AG09309 (cell line): Measurements from ENCODE around the gene PRCC.

Source experiments
- DNase-seq: peaks from one replicate; pipeline ENCODE4 v3.0.0-alpha.2; 2010; ENCODE audit warnings: low read depth
- H3K4me3 ChIP-seq: 2 replicates; pipeline ENCODE4 v1.5.1; 2011; ENCODE audit warnings: mild to moderate bottlenecking, low read depth, low read length, moderate library complexity; ENCODE audit not compliant: control insufficient read depth
- CTCF ChIP-seq: IDR thresholded peaks from 2 replicates; pipeline ENCODE4 v1.5.1; 2011; ENCODE audit warnings: mild to moderate bottlenecking, low read depth, low read length, inconsistent platforms; ENCODE audit not compliant: insufficient read depth, control insufficient read depth; ENCODE audit errors: missing control alignments

PRCC gene

GRCh38 chr1:156740741-156741480, 26.4 kb upstream of the PRCC start, which contains the start of gene MRPL24:
Gene MRPL24 (minus strand): TSS chr1:156741088. CDS start chr1:156738704, 2,384 bp downstream.
- DNase-seq, result peak; percentile 98
- peak within 1 kb of the TSS; percentile 78 for H3K4me3 ChIP-seq
- no peak for TF ChIP-seq CTCF

GRCh38 chr1:156741481-156741983, 25.8 kb upstream of the PRCC start:
- TF ChIP-seq CTCF, result no peak
- no peak for DNase-seq
- H3K4me3 ChIP-seq, result no peak overlapping the region

GRCh38 chr1:156742017-156742416, 25.3 kb upstream of the PRCC start:
- no peak for TF ChIP-seq CTCF
- no peak overlapping the region for H3K4me3 ChIP-seq
- DNase-seq, result no peak

- no peak for TF ChIP-seq CTCF
- no peak for DNase-seq
Measured at GRCh38 chr1:156742801-156743200, 24.5 kb upstream of the PRCC start.

GRCh38 chr1:156743367-156744302, 23.7 kb upstream of the PRCC start:
- no peak overlapping the region for H3K4me3 ChIP-seq
- TF ChIP-seq CTCF, result no peak

More at GRCh38 chr1:156742801-156743200, 24.5 kb upstream of the PRCC start:
- H3K4me3 ChIP-seq, result no peak overlapping the region

GRCh38 chr1:156744344-156744743, 23.0 kb upstream of the PRCC start:
- TF ChIP-seq CTCF, result no peak
- DNase-seq, result no peak
- H3K4me3 ChIP-seq, result no peak overlapping the region

More at GRCh38 chr1:156743367-156744302, 23.7 kb upstream of the PRCC start:
- no peak for DNase-seq
